SH-SY5Y (cell line): Measurements from ENCODE around the gene TAF1B.

ENCODE experiments used
- GATA2 ChIP-seq: IDR thresholded peaks from 2 replicates; pipeline ENCODE4 v1.6.1; 2011; ENCODE audit warnings: mild to moderate bottlenecking, low read depth, low read length
- GATA3 ChIP-seq: IDR thresholded peaks from 2 replicates; pipeline ENCODE4 v1.6.1; 2011; ENCODE audit warnings: low read depth, mild to moderate bottlenecking, low read length, moderate library complexity

TAF1B gene

DNA sequence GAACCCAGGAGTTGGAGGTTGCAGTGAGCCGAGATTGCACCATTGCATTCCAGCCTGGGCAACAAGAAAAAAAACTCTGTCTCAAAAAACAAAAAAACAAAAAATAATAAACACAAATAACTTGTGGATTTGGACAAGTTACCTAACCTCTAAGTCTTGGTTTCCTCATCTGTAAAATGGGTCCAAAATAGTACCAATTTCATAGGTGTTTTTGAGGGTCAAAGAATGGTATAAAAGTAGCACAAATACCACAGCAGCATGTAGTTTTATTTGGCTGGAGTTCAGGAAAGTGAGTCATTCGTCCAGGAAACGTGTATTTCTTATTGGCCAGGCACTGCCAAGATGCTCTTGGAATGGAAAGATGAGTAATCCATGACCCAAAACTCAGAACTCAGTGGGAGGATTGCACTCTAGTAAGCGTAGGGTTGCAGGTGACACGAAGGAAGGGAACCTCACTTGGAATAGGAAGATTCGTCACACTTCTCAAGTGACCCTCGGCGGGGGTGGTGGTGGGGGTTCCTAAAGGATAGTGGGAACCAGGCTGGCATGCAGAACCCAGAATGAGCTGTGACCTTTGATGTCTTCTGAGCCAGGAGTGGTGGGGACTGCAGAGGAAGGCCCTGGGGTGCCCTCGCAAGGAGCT lies 132.7 kb downstream of the TAF1B start:
- TF ChIP-seq GATA2 = no peak
- no peak for TF ChIP-seq GATA3

DNA sequence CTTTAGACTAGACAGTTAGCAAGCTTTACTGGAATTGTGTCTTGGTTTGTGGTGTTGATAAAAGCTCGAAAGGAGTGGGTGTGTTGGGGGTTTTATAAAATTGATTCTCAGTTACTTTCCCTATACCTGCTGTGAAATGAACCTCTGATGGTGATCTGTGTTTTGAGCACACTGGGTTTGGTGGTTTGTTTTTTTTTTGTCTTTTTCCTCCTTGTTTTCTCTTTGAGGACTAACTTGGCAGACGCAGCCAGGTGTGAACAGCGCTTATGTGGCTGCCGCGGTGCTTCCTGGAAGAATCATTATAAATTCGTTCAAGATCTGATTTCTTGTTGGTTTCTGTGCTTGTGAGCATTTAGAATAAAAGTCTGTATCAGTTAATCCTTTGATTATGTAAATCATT lies 136.7 kb downstream of the TAF1B start:
- TF ChIP-seq GATA3 (no peak), GATA2 (no peak)

DNA sequence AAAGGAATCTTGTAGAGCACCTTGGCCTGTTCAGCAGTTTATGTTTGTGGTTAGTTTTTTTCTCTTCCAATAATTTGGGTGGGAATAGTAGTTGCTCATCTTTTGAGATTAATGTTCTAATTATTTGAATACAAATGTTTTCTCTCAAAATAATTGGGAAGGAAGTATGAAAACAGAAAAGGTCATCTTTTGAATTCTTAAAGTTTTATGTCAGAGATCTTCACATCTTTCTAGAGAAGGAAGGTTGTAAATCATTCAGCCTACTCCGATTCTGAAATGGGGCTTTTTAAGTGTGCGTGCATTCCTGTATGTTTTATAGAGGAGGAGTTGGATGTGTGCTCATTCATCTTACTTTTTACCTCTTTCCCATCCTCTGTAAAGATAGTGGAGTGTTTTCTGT lies 137.2 kb downstream of the TAF1B start:
- TF ChIP-seq GATA2 = no peak
- no peak for TF ChIP-seq GATA3

DNA sequence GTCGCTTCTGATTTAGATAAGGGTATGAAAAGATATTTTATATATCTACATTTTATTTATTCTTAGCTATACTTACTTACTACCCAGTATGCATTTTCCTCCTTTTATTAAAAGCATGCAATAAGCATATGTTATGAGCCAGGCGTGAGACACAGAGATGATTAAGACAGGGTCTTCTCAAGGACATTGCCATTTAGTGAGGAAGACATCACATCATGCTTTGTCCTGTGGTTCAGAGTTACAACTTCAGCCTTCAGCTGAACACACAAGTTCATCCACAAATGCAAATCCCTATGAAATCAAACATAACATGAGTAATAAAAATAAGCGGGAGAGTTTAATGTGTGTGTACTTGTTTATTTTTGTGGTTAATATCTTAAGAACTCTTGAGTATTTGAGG lies 138.4 kb downstream of the TAF1B start:
- TF ChIP-seq GATA3 (no peak), GATA2 (no peak)

DNA sequence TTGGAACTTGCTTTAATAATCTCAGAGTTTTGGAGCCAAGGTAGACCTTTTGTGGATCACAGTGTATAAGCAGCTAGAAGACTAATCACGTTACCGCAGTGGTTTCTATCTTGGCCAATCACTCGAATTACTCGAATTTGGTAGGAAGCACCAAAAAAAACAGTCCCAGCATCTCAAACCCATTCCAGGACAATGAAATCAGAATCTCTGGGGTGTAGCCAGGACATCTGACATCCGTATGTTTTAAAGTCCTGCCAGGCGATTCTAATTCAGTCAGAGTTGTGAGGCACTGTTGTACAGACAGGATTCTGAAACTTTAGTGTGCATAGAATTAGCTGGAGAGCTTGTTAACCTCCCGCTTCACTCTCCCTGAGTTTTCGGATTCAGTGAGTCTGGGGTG lies 139.0 kb downstream of the TAF1B start:
- TF ChIP-seq GATA2 (no peak), GATA3 (no peak)

- TF ChIP-seq GATA2 = no peak
- TF ChIP-seq GATA3 = no peak
These were observed 139.6 kb downstream of the TAF1B start for GRCh38 chr2:9982891-9983290.

- TF ChIP-seq GATA2 (no peak), GATA3 (no peak)
These were observed 140.3 kb downstream of the TAF1B start for GRCh38 chr2:9983401-9984216.
